ENCODE data around the gene USP17L21. TPM values are rescaled to one million over a fixed set of nuclear protein-coding genes. Genes with fewer than 3 reads are reported as not detected.
"Not testable (repeated sequence)": the region's sequence is repeated elsewhere in the genome, so short reads cannot be mapped to it uniquely, and the experiment has no call there.

The USP17L21 gene
- not detected for polyA plus RNA-seq (2013, experiment 1 of 2)
- not detected for polyA plus RNA-seq (2013, experiment 2 of 2)

- not testable (repeated sequence) for H3K27me3 ChIP-seq (ENCODE audit: insufficient read depth, low read length); H3K27ac ChIP-seq (ENCODE audit: low read depth, low read length); H3K36me3 ChIP-seq (ENCODE audit: insufficient read depth, low read length); H3K9me3 ChIP-seq (ENCODE audit: insufficient read depth, low read depth, low read length); H3K9ac ChIP-seq (ENCODE audit: low read depth, low read length); H3K4me3 ChIP-seq (ENCODE audit: low read length); H3K4me1 ChIP-seq (ENCODE audit: insufficient read depth, low read length)
- WGBS, result no CpG with 5 or more reads among the region's 13 CpGs
Measured at GRCh38 chr4:9262572-9262971, at the start of gene USP17L21. USP17L21 (plus strand) TSS chr4:9262872; CDS start chr4:9262872, 0 bp downstream.

GRCh38 chr4:9214701-9215100 lies 48.0 kb upstream of the USP17L21 start:
- H3K4me3 ChIP-seq (ENCODE audit: low read length); H3K27ac ChIP-seq (ENCODE audit: low read depth, low read length); H3K4me1 ChIP-seq (ENCODE audit: insufficient read depth, low read length); H3K27me3 ChIP-seq (ENCODE audit: insufficient read depth, low read length); H3K9me3 ChIP-seq (ENCODE audit: insufficient read depth, low read depth, low read length); H3K36me3 ChIP-seq (ENCODE audit: insufficient read depth, low read length); H3K9ac ChIP-seq (ENCODE audit: low read depth, low read length): not testable (repeated sequence)
- 90% methylated on average over 5 of the region's 14 CpGs for WGBS

- H3K4me1 ChIP-seq (ENCODE audit: insufficient read depth, low read length); H3K36me3 ChIP-seq (ENCODE audit: insufficient read depth, low read length); H3K4me3 ChIP-seq (ENCODE audit: low read length); H3K9ac ChIP-seq (ENCODE audit: low read depth, low read length); H3K27ac ChIP-seq (ENCODE audit: low read depth, low read length); H3K27me3 ChIP-seq (ENCODE audit: insufficient read depth, low read length); H3K9me3 ChIP-seq (ENCODE audit: insufficient read depth, low read depth, low read length): not testable (repeated sequence)
- no CpG with 5 or more reads among the region's 14 CpGs for WGBS
Measured at GRCh38 chr4:9215105-9215504, 47.6 kb upstream of the USP17L21 start, which contains the start of gene USP17L11. USP17L11 (plus strand) TSS chr4:9215405; CDS start chr4:9215405, 0 bp downstream.

GRCh38 chr4:9219852-9220251 lies 42.8 kb upstream of the USP17L21 start, which contains the start of gene USP17L12:
USP17L12 (plus strand) TSS chr4:9220152; CDS start chr4:9220152, 0 bp downstream.
- WGBS, result no CpG with 5 or more reads among the region's 13 CpGs
- H3K9ac ChIP-seq (ENCODE audit: low read depth, low read length); H3K4me1 ChIP-seq (ENCODE audit: insufficient read depth, low read length); H3K4me3 ChIP-seq (ENCODE audit: low read length); H3K36me3 ChIP-seq (ENCODE audit: insufficient read depth, low read length); H3K27me3 ChIP-seq (ENCODE audit: insufficient read depth, low read length); H3K27ac ChIP-seq (ENCODE audit: low read depth, low read length); H3K9me3 ChIP-seq (ENCODE audit: insufficient read depth, low read depth, low read length): not testable (repeated sequence)

- H3K27ac ChIP-seq (ENCODE audit: low read depth, low read length); H3K27me3 ChIP-seq (ENCODE audit: insufficient read depth, low read length); H3K4me3 ChIP-seq (ENCODE audit: low read length); H3K9ac ChIP-seq (ENCODE audit: low read depth, low read length); H3K36me3 ChIP-seq (ENCODE audit: insufficient read depth, low read length); H3K9me3 ChIP-seq (ENCODE audit: insufficient read depth, low read depth, low read length); H3K4me1 ChIP-seq (ENCODE audit: insufficient read depth, low read length): not testable (repeated sequence)
- no CpG with 5 or more reads among the region's 14 CpGs for WGBS
Measured at GRCh38 chr4:9224596-9224995, 38.1 kb upstream of the USP17L21 start, which contains the start of gene USP17L13. USP17L13 (plus strand) TSS chr4:9224896; CDS start chr4:9224896, 0 bp downstream.

GRCh38 chr4:9230249-9230648 lies 32.4 kb upstream of the USP17L21 start:
- not testable (repeated sequence) for H3K4me3 ChIP-seq (ENCODE audit: low read length); H3K36me3 ChIP-seq (ENCODE audit: insufficient read depth, low read length); H3K9me3 ChIP-seq (ENCODE audit: insufficient read depth, low read depth, low read length); H3K27me3 ChIP-seq (ENCODE audit: insufficient read depth, low read length); H3K9ac ChIP-seq (ENCODE audit: low read depth, low read length); H3K27ac ChIP-seq (ENCODE audit: low read depth, low read length); H3K4me1 ChIP-seq (ENCODE audit: insufficient read depth, low read length)
- 92% methylated on average over 4 of the region's 8 CpGs for WGBS

- H3K9ac ChIP-seq (ENCODE audit: low read depth, low read length); H3K4me1 ChIP-seq (ENCODE audit: insufficient read depth, low read length); H3K27ac ChIP-seq (ENCODE audit: low read depth, low read length); H3K4me3 ChIP-seq (ENCODE audit: low read length); H3K9me3 ChIP-seq (ENCODE audit: insufficient read depth, low read depth, low read length); H3K27me3 ChIP-seq (ENCODE audit: insufficient read depth, low read length); H3K36me3 ChIP-seq (ENCODE audit: insufficient read depth, low read length): not testable (repeated sequence)
- WGBS, result no CpG with 5 or more reads among the region's 15 CpGs
Measured at GRCh38 chr4:9234085-9234484, 28.6 kb upstream of the USP17L21 start, which contains the start of gene USP17L15. USP17L15 (plus strand) TSS chr4:9234385; CDS start chr4:9234385, 0 bp downstream.

- H3K27ac ChIP-seq (ENCODE audit: low read depth, low read length); H3K36me3 ChIP-seq (ENCODE audit: insufficient read depth, low read length); H3K4me1 ChIP-seq (ENCODE audit: insufficient read depth, low read length); H3K9me3 ChIP-seq (ENCODE audit: insufficient read depth, low read depth, low read length); H3K27me3 ChIP-seq (ENCODE audit: insufficient read depth, low read length); H3K9ac ChIP-seq (ENCODE audit: low read depth, low read length); H3K4me3 ChIP-seq (ENCODE audit: low read length): not testable (repeated sequence)
- WGBS, result no CpG with 5 or more reads among the region's 12 CpGs
Measured at GRCh38 chr4:9238461-9238860, 24.2 kb upstream of the USP17L21 start.

GRCh38 chr4:9243579-9243978 lies 19.1 kb upstream of the USP17L21 start, which contains the start of gene USP17L17:
USP17L17 (plus strand) TSS chr4:9243879; CDS start chr4:9243879, 0 bp downstream.
- H3K36me3 ChIP-seq (ENCODE audit: insufficient read depth, low read length); H3K4me1 ChIP-seq (ENCODE audit: insufficient read depth, low read length); H3K27ac ChIP-seq (ENCODE audit: low read depth, low read length); H3K4me3 ChIP-seq (ENCODE audit: low read length); H3K9me3 ChIP-seq (ENCODE audit: insufficient read depth, low read depth, low read length); H3K9ac ChIP-seq (ENCODE audit: low read depth, low read length); H3K27me3 ChIP-seq (ENCODE audit: insufficient read depth, low read length): not testable (repeated sequence)
- no CpG with 5 or more reads among the region's 14 CpGs for WGBS

GRCh38 chr4:9247953-9248680 lies 14.6 kb upstream of the USP17L21 start, which contains the start of gene USP17L18:
USP17L18 (plus strand) TSS chr4:9248630; CDS start chr4:9248630, 0 bp downstream.
- whole genome bisulfite sequencing, result 79% methylated on average over 9 of the region's 26 CpGs
- H3K36me3 ChIP-seq (ENCODE audit: insufficient read depth, low read length); H3K9me3 ChIP-seq (ENCODE audit: insufficient read depth, low read depth, low read length): not testable (repeated sequence)

GRCh38 chr4:9253078-9253477 lies 9.6 kb upstream of the USP17L21 start, which contains the start of gene USP17L19:
USP17L19 (plus strand) TSS chr4:9253378; CDS start chr4:9253378, 0 bp downstream.
- H3K9ac ChIP-seq (ENCODE audit: low read depth, low read length); H3K4me1 ChIP-seq (ENCODE audit: insufficient read depth, low read length); H3K27me3 ChIP-seq (ENCODE audit: insufficient read depth, low read length); H3K36me3 ChIP-seq (ENCODE audit: insufficient read depth, low read length); H3K9me3 ChIP-seq (ENCODE audit: insufficient read depth, low read depth, low read length); H3K27ac ChIP-seq (ENCODE audit: low read depth, low read length); H3K4me3 ChIP-seq (ENCODE audit: low read length): not testable (repeated sequence)
- WGBS, result no CpG with 5 or more reads among the region's 13 CpGs

More at GRCh38 chr4:9247953-9248680, 14.6 kb upstream of the USP17L21 start, which contains the start of gene USP17L18:
- not testable (repeated sequence) for H3K9ac ChIP-seq (ENCODE audit: low read depth, low read length); H3K27me3 ChIP-seq (ENCODE audit: insufficient read depth, low read length); H3K4me3 ChIP-seq (ENCODE audit: low read length); H3K4me1 ChIP-seq (ENCODE audit: insufficient read depth, low read length); H3K27ac ChIP-seq (ENCODE audit: low read depth, low read length)
